WTC11 (cell line): Measurements from ENCODE around the gene SERPINB4. TPM values are rescaled to one million over a fixed set of nuclear protein-coding genes. Genes with fewer than 3 reads are reported as not detected.

Experiments
- ATAC-seq: fragments of 200-7000 bp; cut with Tn5 transposase; 2 replicates; pipeline ENCODE4 v1.10.0; 2021; ENCODE audit warnings: mild to moderate bottlenecking, moderate library complexity
- CTCF ChIA-PET: fragments of 300-600 bp; sonication (Branson Sonifier 250); formaldehyde crosslinking; loops from one replicate; lab custom pipeline; 2021; ENCODE audit warnings: antibody characterized with exemption; lab: Charles Lee
- POLR2A ChIA-PET: fragments of 350-600 bp; sonication (Branson Sonifier 250); formaldehyde crosslinking; loops from one replicate; lab custom pipeline; 2021; ENCODE audit warnings: antibody characterized with exemption; lab: Charles Lee
- DNase-seq: peaks from one replicate; pipeline ENCODE4 v3.0.0; 2021; ENCODE audit warnings: low spot score
- H3K27ac Mint-ChIP-seq: 2 replicates; pipeline ENCODE4 v1.8.0; 2021; ENCODE audit warnings: mixed read lengths
- H3K27me3 Mint-ChIP-seq: 2 replicates; pipeline ENCODE4 v1.8.0; 2021; ENCODE audit warnings: low read depth, mild to moderate bottlenecking, moderate library complexity, mixed read lengths
- H3K36me3 Mint-ChIP-seq: 2 replicates; pipeline ENCODE4 v1.8.0; 2021; ENCODE audit warnings: mixed read lengths
- H3K4me1 Mint-ChIP-seq: 2 replicates; pipeline ENCODE4 v1.8.0; 2022; ENCODE audit warnings: mixed read lengths
- H3K4me3 Mint-ChIP-seq: 2 replicates; pipeline ENCODE4 v1.8.0; 2021; ENCODE audit warnings: mild to moderate bottlenecking, moderate library complexity, mixed read lengths
- H3K9me3 Mint-ChIP-seq: 2 replicates; pipeline ENCODE4 v1.8.0; 2021; ENCODE audit warnings: mixed read lengths
- CREM ChIP-seq: sonication (generic); formaldehyde crosslinking; IDR thresholded peaks from 2 replicates; pipeline ENCODE4 v1.8.1; 2022; ENCODE audit warnings: mild to moderate bottlenecking, missing genetic modification reagents, moderate library complexity
- GRHL2 ChIP-seq: fragments of 250-450 bp; sonication (Bioruptor Pico); IDR thresholded peaks from 2 replicates; pipeline ENCODE4 v1.8.0; 2022; ENCODE audit warnings: mild to moderate bottlenecking, moderate library complexity; ENCODE audit not compliant: insufficient replicate concordance, severe bottlenecking
- GTF2I ChIP-seq: fragments of 250-450 bp; sonication (Bioruptor Pico); conservative IDR thresholded peaks from 2 replicates; pipeline ENCODE4 v1.4.0; 2021; ENCODE audit warnings: mild to moderate bottlenecking
- KAT7 ChIP-seq: sonication (generic); formaldehyde crosslinking; IDR thresholded peaks from 2 replicates; pipeline ENCODE4 v1.8.1; 2023; ENCODE audit warnings: missing genetic modification reagents, mild to moderate bottlenecking, borderline replicate concordance
- OVOL2 ChIP-seq: fragments of 250-450 bp; sonication (Bioruptor Pico); IDR thresholded peaks from 2 replicates; pipeline ENCODE4 v1.9.0; 2021; ENCODE audit warnings: mild to moderate bottlenecking, borderline replicate concordance
- PRRX2 ChIP-seq: fragments of 250-450 bp; sonication (Bioruptor Pico); IDR thresholded peaks from 2 replicates; pipeline ENCODE4 v1.8.0; 2021; ENCODE audit warnings: mild to moderate bottlenecking
- SMAD3 ChIP-seq: sonication (generic); formaldehyde crosslinking; IDR thresholded peaks from 2 replicates; pipeline ENCODE4 v1.8.0; 2022; ENCODE audit warnings: missing genetic modification reagents, mild to moderate bottlenecking, borderline replicate concordance
- SMAD4 ChIP-seq: sonication (generic); formaldehyde crosslinking; IDR thresholded peaks from 2 replicates; pipeline ENCODE4 v1.8.0; 2022; ENCODE audit warnings: mild to moderate bottlenecking, missing genetic modification reagents
- SOX15 ChIP-seq: fragments of 250-450 bp; sonication (Bioruptor Pico); IDR thresholded peaks from 2 replicates; pipeline ENCODE4 v1.9.0; 2021; ENCODE audit warnings: mild to moderate bottlenecking
- TCF7 ChIP-seq: sonication (generic); formaldehyde crosslinking; IDR thresholded peaks from 2 replicates; pipeline ENCODE4 v1.8.0; 2022; ENCODE audit warnings: mild to moderate bottlenecking, low read depth, missing genetic modification reagents, moderate library complexity
- TP53 ChIP-seq: sonication (generic); formaldehyde crosslinking; IDR thresholded peaks from 2 replicates; pipeline ENCODE4 v1.8.1; 2023; ENCODE audit warnings: mild to moderate bottlenecking, missing genetic modification reagents
- ZNF232 ChIP-seq: sonication (generic); formaldehyde crosslinking; IDR thresholded peaks from 2 replicates; pipeline ENCODE4 v1.8.0; 2022; ENCODE audit warnings: mild to moderate bottlenecking, missing genetic modification reagents
- ZNF671 ChIP-seq: fragments of 250-450 bp; sonication (Bioruptor Pico); IDR thresholded peaks from 2 replicates; pipeline ENCODE4 v1.8.0; 2021; ENCODE audit warnings: mild to moderate bottlenecking
- total RNA-seq: library from RNA; stranded (reverse); gene quantifications from 3 replicates; pipeline ENCODE4 v1.2.3, GENCODE V29; 2021
- TF ChIP-seq, protein P1 (sequence below): sonication (generic); formaldehyde crosslinking; conservative IDR thresholded peaks from 2 replicates; pipeline ENCODE4 v1.8.1; 2023; ENCODE audit warnings: mild to moderate bottlenecking, low read depth, missing genetic modification reagents, moderate library complexity
- TF ChIP-seq, protein P2 (sequence below): sonication (generic); formaldehyde crosslinking; IDR thresholded peaks from 2 replicates; pipeline ENCODE4 v1.8.1; 2022; ENCODE audit warnings: mild to moderate bottlenecking, moderate library complexity, missing genetic modification reagents
- TF ChIP-seq, protein P3 (sequence below): sonication (generic); formaldehyde crosslinking; IDR thresholded peaks from 2 replicates; pipeline ENCODE4 v1.8.0; 2022; ENCODE audit warnings: missing genetic modification reagents
- TF ChIP-seq, protein P4 (sequence below): sonication (generic); formaldehyde crosslinking; IDR thresholded peaks from 2 replicates; pipeline ENCODE4 v1.8.0; 2023; ENCODE audit warnings: mild to moderate bottlenecking, missing genetic modification reagents
- TF ChIP-seq, protein P5 (sequence below): sonication (generic); formaldehyde crosslinking; IDR thresholded peaks from 2 replicates; pipeline ENCODE4 v1.8.1; 2023; ENCODE audit warnings: mild to moderate bottlenecking, missing genetic modification reagents
- TF ChIP-seq, protein P6 (sequence below): sonication (generic); formaldehyde crosslinking; IDR thresholded peaks from 2 replicates; pipeline ENCODE4 v1.8.1; 2022; ENCODE audit warnings: missing genetic modification reagents, borderline replicate concordance

Gene SERPINB4
- total RNA-seq, 1 experiment from 2014 or later: 1.3 TPM

DNA sequence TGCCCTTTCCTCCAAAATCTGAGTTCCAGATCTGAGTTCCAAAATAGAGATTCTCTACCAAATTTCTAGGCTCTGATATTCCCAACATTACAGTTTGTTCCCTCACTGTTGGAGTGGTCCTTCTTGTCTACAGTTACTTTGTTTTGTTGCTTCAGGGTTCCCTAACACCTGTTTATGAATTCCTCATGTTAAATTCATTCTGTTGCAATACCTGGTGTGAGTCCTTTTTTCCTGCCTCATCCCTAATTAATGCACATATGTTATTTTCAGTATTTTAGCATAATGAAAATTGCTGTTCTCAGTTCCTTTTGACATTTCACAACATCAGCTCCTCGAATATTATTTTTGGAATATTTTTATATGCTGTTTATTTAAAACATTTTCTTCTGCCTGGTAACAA, 40.7 kb downstream of the SERPINB4 start:
- DNase-seq (no peak), ATAC-seq (no peak)
- TF ChIP-seq KAT7: no peak
- no peak for TF ChIP-seq SMAD4 (CRISPR knock-in tag)
- TF ChIP-seq ZNF232 (CRISPR knock-in tag): no peak
- TF ChIP-seq, protein P1, sequence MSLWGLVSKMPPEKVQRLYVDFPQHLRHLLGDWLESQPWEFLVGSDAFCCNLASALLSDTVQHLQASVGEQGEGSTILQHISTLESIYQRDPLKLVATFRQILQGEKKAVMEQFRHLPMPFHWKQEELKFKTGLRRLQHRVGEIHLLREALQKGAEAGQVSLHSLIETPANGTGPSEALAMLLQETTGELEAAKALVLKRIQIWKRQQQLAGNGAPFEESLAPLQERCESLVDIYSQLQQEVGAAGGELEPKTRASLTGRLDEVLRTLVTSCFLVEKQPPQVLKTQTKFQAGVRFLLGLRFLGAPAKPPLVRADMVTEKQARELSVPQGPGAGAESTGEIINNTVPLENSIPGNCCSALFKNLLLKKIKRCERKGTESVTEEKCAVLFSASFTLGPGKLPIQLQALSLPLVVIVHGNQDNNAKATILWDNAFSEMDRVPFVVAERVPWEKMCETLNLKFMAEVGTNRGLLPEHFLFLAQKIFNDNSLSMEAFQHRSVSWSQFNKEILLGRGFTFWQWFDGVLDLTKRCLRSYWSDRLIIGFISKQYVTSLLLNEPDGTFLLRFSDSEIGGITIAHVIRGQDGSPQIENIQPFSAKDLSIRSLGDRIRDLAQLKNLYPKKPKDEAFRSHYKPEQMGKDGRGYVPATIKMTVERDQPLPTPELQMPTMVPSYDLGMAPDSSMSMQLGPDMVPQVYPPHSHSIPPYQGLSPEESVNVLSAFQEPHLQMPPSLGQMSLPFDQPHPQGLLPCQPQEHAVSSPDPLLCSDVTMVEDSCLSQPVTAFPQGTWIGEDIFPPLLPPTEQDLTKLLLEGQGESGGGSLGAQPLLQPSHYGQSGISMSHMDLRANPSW: no peak
- TF ChIP-seq OVOL2 (CRISPR knock-in tag): no peak
- TF ChIP-seq, protein P2, sequence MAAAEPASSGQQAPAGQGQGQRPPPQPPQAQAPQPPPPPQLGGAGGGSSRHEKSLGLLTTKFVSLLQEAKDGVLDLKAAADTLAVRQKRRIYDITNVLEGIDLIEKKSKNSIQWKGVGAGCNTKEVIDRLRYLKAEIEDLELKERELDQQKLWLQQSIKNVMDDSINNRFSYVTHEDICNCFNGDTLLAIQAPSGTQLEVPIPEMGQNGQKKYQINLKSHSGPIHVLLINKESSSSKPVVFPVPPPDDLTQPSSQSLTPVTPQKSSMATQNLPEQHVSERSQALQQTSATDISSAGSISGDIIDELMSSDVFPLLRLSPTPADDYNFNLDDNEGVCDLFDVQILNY (CRISPR knock-in tag): no peak
- no peak for TF ChIP-seq SOX15 (CRISPR knock-in tag)
- TF ChIP-seq TCF7: no peak
- no peak for TF ChIP-seq TP53 (CRISPR knock-in tag)
- TF ChIP-seq CREM (CRISPR knock-in tag): no peak
- no peak for TF ChIP-seq ZNF671 (CRISPR knock-in tag)
- TF ChIP-seq, protein P3, sequence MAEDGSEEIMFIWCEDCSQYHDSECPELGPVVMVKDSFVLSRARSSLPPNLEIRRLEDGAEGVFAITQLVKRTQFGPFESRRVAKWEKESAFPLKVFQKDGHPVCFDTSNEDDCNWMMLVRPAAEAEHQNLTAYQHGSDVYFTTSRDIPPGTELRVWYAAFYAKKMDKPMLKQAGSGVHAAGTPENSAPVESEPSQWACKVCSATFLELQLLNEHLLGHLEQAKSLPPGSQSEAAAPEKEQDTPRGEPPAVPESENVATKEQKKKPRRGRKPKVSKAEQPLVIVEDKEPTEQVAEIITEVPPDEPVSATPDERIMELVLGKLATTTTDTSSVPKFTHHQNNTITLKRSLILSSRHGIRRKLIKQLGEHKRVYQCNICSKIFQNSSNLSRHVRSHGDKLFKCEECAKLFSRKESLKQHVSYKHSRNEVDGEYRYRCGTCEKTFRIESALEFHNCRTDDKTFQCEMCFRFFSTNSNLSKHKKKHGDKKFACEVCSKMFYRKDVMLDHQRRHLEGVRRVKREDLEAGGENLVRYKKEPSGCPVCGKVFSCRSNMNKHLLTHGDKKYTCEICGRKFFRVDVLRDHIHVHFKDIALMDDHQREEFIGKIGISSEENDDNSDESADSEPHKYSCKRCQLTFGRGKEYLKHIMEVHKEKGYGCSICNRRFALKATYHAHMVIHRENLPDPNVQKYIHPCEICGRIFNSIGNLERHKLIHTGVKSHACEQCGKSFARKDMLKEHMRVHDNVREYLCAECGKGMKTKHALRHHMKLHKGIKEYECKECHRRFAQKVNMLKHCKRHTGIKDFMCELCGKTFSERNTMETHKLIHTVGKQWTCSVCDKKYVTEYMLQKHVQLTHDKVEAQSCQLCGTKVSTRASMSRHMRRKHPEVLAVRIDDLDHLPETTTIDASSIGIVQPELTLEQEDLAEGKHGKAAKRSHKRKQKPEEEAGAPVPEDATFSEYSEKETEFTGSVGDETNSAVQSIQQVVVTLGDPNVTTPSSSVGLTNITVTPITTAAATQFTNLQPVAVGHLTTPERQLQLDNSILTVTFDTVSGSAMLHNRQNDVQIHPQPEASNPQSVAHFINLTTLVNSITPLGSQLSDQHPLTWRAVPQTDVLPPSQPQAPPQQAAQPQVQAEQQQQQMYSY (CRISPR knock-in tag): no peak
- no peak for TF ChIP-seq SMAD3
- TF ChIP-seq GTF2I (CRISPR knock-in tag): no peak
- no peak for TF ChIP-seq GRHL2 (CRISPR knock-in tag)
- TF ChIP-seq, protein P4, sequence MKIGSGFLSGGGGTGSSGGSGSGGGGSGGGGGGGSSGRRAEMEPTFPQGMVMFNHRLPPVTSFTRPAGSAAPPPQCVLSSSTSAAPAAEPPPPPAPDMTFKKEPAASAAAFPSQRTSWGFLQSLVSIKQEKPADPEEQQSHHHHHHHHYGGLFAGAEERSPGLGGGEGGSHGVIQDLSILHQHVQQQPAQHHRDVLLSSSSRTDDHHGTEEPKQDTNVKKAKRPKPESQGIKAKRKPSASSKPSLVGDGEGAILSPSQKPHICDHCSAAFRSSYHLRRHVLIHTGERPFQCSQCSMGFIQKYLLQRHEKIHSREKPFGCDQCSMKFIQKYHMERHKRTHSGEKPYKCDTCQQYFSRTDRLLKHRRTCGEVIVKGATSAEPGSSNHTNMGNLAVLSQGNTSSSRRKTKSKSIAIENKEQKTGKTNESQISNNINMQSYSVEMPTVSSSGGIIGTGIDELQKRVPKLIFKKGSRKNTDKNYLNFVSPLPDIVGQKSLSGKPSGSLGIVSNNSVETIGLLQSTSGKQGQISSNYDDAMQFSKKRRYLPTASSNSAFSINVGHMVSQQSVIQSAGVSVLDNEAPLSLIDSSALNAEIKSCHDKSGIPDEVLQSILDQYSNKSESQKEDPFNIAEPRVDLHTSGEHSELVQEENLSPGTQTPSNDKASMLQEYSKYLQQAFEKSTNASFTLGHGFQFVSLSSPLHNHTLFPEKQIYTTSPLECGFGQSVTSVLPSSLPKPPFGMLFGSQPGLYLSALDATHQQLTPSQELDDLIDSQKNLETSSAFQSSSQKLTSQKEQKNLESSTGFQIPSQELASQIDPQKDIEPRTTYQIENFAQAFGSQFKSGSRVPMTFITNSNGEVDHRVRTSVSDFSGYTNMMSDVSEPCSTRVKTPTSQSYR (CRISPR knock-in tag): no peak
- TF ChIP-seq, protein P5, sequence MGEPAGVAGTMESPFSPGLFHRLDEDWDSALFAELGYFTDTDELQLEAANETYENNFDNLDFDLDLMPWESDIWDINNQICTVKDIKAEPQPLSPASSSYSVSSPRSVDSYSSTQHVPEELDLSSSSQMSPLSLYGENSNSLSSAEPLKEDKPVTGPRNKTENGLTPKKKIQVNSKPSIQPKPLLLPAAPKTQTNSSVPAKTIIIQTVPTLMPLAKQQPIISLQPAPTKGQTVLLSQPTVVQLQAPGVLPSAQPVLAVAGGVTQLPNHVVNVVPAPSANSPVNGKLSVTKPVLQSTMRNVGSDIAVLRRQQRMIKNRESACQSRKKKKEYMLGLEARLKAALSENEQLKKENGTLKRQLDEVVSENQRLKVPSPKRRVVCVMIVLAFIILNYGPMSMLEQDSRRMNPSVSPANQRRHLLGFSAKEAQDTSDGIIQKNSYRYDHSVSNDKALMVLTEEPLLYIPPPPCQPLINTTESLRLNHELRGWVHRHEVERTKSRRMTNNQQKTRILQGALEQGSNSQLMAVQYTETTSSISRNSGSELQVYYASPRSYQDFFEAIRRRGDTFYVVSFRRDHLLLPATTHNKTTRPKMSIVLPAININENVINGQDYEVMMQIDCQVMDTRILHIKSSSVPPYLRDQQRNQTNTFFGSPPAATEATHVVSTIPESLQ (CRISPR knock-in tag): no peak
- TF ChIP-seq PRRX2 (CRISPR knock-in tag): no peak
- TF ChIP-seq, protein P6, sequence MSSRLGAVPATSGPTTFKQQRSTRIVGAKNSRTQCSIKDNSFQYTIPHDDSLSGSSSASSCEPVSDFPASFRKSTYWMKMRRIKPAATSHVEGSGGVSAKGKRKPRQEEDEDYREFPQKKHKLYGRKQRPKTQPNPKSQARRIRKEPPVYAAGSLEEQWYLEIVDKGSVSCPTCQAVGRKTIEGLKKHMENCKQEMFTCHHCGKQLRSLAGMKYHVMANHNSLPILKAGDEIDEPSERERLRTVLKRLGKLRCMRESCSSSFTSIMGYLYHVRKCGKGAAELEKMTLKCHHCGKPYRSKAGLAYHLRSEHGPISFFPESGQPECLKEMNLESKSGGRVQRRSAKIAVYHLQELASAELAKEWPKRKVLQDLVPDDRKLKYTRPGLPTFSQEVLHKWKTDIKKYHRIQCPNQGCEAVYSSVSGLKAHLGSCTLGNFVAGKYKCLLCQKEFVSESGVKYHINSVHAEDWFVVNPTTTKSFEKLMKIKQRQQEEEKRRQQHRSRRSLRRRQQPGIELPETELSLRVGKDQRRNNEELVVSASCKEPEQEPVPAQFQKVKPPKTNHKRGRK (CRISPR knock-in tag): no peak
- H3K27ac Mint-ChIP-seq: peak overlapping the region; percentile 50; the same call in 1 of the 2 replicates
- H3K4me3 Mint-ChIP-seq: peak overlapping the region; percentile 5; the same call in 1 of the 2 replicates
- no peaks in the 10 kb centered on the region for H3K36me3 Mint-ChIP-seq
- H3K9me3 Mint-ChIP-seq: peaks cover 4% of the 10 kb centered on the region; the same call in 1 of the 2 replicates
- POLR2A ChIA-PET: no interaction called here
- peaks cover 13% of the 10 kb centered on the region for H3K4me1 Mint-ChIP-seq
- no peaks in the 10 kb centered on the region for H3K27me3 Mint-ChIP-seq
- CTCF ChIA-PET: no interaction called here
